ENCODE data around the gene FMNL3.

DNA sequence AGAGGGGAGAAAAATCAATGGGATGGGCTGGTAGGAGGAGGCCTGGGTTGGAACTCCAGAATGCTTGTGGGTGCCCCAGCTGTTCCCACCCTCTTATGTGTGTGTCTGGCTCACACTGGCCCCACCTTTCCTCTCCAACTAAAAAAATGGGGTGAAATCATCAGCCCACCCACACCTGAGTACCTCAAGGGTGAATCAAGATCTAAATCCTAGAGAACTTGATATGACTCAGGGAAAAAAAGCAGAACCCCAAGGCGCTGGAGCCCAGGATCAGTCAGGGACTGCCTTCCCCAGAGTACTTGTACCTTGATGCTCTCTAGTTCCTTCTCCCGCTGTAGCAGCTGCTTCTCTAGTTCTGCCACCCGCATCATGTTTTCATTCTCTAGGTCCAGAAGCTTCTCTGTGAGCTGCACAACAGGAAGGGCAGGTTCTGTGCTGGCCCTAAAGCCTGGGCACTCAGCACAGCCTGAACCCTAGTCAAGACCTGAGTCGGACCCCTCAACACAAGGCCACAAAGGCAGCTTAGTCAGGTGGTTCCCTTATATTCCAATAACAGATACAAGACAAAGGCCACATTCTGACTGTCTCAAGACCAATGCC is 54.2 kb downstream of the FMNL3 start:
- TF ChIP-seq CEBPB (IDR thresholded peaks at IDR 0.05) = no peak
- TF ChIP-seq EP300 (IDR thresholded peaks at IDR 0.05; ENCODE audit: borderline replicate concordance) = no peak
- TF ChIP-seq, protein P1, sequence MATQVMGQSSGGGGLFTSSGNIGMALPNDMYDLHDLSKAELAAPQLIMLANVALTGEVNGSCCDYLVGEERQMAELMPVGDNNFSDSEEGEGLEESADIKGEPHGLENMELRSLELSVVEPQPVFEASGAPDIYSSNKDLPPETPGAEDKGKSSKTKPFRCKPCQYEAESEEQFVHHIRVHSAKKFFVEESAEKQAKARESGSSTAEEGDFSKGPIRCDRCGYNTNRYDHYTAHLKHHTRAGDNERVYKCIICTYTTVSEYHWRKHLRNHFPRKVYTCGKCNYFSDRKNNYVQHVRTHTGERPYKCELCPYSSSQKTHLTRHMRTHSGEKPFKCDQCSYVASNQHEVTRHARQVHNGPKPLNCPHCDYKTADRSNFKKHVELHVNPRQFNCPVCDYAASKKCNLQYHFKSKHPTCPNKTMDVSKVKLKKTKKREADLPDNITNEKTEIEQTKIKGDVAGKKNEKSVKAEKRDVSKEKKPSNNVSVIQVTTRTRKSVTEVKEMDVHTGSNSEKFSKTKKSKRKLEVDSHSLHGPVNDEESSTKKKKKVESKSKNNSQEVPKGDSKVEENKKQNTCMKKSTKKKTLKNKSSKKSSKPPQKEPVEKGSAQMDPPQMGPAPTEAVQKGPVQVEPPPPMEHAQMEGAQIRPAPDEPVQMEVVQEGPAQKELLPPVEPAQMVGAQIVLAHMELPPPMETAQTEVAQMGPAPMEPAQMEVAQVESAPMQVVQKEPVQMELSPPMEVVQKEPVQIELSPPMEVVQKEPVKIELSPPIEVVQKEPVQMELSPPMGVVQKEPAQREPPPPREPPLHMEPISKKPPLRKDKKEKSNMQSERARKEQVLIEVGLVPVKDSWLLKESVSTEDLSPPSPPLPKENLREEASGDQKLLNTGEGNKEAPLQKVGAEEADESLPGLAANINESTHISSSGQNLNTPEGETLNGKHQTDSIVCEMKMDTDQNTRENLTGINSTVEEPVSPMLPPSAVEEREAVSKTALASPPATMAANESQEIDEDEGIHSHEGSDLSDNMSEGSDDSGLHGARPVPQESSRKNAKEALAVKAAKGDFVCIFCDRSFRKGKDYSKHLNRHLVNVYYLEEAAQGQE (IDR thresholded peaks at IDR 0.05; ENCODE audit: low read depth) = no peak
- no peak for TF ChIP-seq TAF1 (IDR thresholded peaks at IDR 0.05; ENCODE audit: low read depth)
- no peak for TF ChIP-seq CREB1 (IDR thresholded peaks at IDR 0.05; ENCODE audit: low read depth)
- TF ChIP-seq RAD21 (IDR thresholded peaks at IDR 0.05; ENCODE audit: low read depth) = no peak
- TF ChIP-seq, protein P2, sequence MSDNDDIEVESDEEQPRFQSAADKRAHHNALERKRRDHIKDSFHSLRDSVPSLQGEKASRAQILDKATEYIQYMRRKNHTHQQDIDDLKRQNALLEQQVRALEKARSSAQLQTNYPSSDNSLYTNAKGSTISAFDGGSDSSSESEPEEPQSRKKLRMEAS (IDR thresholded peaks at IDR 0.05) = no peak

Measured in Ishikawa (cell line).